HG03095 (cell line): ENCODE data around the gene CNOT6L.
A peak's percentile ranks its signal among the peaks of the same experiment; 100 is the strongest.
"Not testable (repeated sequence)": the region's sequence is repeated elsewhere in the genome, so short reads cannot be mapped to it uniquely, and the experiment has no call there.

Source experiments
- ATAC-seq: cut with Tn5 transposase; IDR thresholded peaks from one replicate; pipeline ENCODE4 v1.9.1; 2021; ENCODE audit warnings: moderate library complexity; ENCODE audit not compliant: unreplicated experiment

The CNOT6L gene

DNA sequence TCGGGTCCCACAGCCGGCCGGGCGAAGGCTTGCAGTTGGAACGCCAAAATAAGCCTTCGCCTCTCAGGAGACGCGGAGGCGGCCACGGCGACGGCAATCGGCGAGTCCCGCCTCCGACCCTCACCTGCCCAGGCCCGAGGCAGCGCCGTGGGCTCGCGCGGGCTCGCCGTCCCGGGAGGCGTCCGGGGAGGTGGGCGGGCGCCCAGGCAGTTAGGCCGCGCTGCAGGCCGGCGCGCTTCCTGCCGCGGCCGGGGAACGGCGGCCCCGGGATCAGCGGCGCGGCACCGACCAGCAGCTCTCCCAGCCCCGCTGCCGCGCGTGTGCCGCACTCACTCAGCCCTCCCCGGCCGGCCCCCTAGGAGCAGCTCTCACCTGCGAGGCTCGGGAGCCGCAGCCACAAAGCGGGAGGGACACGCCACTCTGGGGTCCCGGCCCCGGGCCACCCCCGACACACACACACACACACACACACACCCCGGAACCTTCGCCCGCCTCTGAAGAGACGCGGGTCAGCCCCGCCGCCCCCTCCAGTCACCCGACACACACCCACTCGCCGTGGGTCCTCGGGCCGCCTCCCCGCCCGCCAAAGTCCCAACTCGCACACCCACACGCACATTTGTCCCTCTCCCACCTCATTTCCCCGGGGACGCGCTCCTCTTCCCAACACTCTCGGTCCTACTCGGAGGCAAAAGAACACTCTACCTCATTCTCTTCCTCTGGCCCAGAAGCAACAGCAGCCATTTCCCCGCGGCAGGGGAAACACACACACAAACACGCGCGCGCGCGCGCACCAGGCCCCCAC lies at the start of gene CNOT6L:
Gene CNOT6L, minus strand, starts transcription at position 767 of the 802 bp plus-strand sequence. Its CDS starts 60 bp downstream, at position 707.
- peak; percentile 25 for ATAC-seq

GRCh38 chr4:77865259-77865658 lies 46.1 kb upstream of the CNOT6L start:
- ATAC-seq, result no peak

- not testable (repeated sequence) for ATAC-seq
Observed at GRCh38 chr4:77863341-77863740, 44.2 kb upstream of the CNOT6L start.

- peak; percentile 75 for ATAC-seq
Observed at GRCh38 chr4:77862478-77863216, 43.5 kb upstream of the CNOT6L start, which contains the start of gene MRPL1. TSS of gene MRPL1 (plus strand) at chr4:77862830. CDS start at chr4:77862849, 19 bp downstream.

DNA sequence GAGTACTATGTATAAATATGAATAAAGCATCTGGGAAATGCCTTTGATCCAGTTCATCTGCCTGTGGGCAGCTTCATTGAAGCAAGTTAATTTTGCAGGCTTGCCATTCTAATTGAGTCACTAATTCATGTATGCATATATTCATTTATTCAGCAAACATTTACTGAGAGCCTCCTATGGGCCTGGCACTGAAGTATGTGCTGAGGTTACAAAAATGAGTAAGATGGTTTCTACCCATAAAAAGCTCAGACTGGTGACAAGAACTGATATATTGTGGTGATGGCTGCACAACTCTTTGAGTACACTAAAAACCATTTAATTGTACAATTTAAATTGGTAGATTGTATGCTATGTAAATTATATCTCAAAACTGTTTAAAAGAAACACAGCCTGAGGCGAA lies 42.3 kb upstream of the CNOT6L start:
- ATAC-seq, result no peak

DNA sequence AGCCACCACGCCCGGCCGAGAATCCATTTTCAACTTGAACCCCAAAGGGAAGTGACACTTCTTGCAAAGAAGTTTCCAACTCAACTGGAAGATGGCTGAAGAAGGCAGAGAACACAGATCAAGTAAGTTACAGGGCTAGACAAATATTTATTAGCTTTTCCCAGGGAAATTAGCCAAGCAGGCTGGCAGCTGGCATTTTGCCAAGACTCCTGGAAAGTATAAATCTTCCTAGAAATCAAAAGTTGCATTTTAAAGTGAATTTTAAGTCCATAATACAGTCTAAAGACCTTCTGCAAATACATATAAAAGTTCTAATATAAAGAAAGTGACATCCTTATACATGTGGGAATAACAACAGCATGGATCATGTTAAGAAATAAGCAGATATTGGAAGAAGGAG lies 40.1 kb upstream of the CNOT6L start:
- no peak for ATAC-seq

DNA sequence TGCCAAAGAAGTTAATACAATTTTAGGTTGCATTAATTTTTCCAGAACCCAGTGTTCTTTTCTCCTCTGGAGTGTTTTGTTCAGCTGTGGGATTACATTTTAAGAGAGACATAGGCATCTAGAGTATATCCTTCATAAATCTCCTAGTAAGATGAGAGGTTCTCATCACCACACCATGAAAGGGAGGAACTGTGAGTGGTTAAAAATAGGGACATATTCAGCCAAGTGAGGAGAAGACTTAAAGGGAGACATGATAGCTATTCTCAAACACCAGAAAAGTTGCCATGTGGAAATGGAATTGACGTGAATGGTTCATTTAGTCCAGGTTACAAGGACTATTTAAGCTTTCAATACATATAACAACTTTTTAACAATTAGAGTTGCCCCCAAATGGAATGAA lies 37.0 kb upstream of the CNOT6L start:
- ATAC-seq, result no peak

DNA sequence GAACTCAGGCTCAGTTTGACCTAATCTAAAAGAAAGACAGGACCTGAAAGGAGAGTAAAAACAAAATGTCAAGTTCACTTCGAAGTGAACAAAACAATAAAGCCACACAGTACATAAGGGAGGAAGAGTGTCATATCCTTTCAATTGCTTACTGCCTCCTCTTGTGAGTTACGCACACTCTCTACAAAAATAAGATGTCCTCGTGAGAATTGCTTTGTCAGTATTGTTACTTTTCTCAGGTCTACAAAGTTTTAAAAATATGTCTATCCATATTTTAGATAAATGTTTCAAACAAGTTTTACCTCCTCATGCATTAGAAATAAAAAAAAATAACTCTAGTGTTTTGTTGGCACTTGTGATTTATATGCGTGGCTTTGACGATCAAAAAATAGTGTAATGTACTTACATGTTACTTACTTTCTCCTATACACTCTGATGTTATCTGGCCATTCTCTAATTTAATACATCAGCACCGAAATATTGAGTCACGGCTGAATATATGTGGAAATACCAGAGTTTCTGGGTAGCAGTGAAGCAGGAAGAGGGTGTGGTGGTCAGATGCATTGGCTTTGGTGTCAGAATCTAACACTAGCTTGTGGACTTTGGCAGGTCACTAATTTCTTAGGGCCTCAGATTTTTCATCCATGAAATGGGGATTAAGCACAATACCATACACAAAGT lies 35.4 kb upstream of the CNOT6L start:
- no peak for ATAC-seq

- ATAC-seq, result peak; percentile 85
Observed at GRCh38 chr4:77852892-77853495, 33.8 kb upstream of the CNOT6L start.

DNA sequence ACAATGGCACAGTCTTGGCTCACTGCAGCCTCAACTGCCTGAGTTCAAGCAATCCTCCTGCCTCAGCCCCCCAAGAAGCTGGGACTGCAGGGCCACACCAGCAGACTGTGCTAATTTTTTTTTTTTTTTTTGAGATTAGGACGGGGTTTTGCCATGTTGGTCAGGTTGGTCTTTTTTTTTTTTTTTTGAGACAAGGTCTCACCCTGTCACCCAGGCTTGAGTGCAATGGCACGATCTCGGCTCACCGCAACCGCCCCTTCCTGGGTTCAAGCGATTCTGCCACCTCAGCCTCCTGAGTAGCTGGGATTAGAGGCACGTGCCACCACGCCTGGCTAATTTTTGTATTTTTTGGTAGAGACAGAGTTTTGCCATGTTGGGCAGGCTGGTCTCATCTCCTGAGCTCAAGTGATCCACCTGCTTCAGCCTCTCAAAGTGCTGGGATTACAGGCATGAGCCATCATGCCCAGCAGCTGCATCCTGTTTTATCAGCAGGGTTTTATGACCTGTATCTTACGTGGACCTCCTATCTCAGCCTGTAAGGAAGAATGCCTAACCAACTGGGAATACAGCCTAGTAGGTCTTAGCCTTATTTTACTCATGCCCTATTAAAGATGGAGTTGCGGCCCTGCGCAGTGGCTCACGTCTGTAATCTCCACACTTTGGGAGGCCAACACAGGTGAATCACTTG lies 30.3 kb upstream of the CNOT6L start:
- ATAC-seq, result no peak

DNA sequence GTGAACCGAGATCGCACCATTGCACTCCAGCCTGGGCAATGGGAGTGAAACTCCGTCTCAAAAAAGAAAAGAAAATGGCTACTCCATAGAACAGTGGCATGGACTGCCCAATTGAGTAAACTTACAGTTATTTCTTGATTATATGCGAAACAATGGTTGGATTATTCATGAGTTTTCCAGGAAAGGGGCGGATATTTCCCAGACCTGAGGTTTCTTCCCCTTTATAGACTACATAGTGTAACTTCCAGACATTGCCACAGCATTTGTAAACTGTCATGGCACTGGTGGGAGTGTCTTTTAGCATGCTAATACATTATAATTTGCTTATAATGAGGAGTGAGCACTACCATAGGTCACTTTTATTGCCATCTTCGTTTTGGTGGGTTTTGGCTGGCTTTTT lies 29.3 kb upstream of the CNOT6L start:
- no peak for ATAC-seq

GRCh38 chr4:77845929-77846328 lies 26.8 kb upstream of the CNOT6L start:
- ATAC-seq, result no peak

GRCh38 chr4:77845400-77845799 lies 26.2 kb upstream of the CNOT6L start:
- no peak for ATAC-seq

GRCh38 chr4:77844363-77844762 lies 25.2 kb upstream of the CNOT6L start:
- ATAC-seq, result no peak

DNA sequence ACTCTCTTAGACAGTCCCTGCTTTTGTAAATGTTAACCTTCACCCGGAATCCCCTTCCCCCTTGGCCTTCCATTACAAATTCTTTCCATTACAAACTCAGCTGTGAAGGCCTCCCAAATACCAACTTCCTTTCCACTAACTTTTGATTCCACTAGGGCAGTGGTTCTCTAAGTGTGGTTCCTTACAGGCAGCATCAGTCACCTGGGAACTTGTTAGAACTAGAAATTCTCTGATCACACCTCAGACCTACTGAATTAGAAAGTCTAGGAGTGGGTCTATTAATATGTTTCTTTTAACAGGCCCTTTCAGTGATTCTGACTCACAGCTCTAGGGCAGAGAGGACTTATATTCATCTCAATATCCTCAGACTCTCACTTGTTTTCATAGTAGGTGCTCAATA lies 24.5 kb upstream of the CNOT6L start:
- ATAC-seq, result no peak

DNA sequence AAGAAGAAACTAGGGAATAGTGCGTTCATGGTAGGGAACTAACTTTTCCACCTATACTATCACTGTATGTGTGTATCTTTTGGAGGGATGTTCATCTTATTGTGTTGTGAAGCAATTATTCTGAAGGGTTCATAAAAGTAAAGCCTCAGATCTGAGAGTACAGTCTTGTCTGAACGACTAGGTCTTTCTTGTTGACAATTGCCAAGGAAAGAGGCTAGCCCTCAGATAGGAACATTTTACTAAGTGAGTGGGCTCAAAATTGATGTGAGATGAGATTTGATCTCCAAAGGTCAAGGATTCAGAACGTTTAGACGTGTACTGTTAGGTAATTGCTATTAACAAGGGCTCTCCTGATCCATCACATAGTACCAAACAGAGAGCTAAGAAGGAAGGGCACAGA lies 15.2 kb upstream of the CNOT6L start:
- no peak for ATAC-seq

GRCh38 chr4:77833126-77833724 lies 14.1 kb upstream of the CNOT6L start:
- ATAC-seq, result no peak

DNA sequence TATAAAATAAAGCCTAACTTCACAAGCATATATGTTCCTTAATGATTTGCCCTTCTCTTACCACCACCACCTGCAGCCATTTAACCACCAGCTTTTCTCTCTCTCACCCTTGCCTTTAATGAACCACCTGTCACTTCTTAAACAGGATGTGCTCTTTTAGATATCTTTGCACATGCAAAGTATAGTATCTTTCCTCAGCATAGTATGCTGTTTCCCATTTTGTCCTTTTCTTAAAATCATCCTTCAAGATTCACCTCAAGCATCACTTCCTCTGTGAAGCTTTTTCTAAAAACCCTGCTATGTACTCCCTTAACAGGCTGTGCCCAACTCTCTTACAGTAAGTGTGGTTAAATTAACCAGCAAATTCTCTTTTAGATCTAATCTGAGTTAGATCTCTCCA lies 8.2 kb upstream of the CNOT6L start:
- no peak for ATAC-seq

- ATAC-seq, result no peak
Observed at GRCh38 chr4:77826275-77826674, 7.1 kb upstream of the CNOT6L start.

DNA sequence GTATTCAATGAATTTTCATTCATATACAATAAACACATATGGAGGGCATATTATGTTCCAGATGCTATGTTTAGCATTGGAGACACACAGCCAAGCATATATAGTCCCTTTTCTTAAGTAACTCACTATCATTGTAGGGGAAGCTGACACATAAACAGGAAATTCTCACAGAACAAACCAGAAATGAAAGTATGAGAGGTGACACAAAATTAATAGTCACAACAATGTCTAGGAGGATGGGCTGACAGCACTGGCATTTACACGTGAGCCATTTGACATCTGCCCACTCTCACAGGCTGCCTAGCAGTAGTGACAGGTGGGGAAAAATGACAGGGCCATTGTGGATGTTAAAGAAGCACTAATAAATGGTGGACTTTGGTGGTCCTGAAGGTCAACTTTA lies 2.6 kb upstream of the CNOT6L start:
- ATAC-seq, result no peak
